Cerebellar nuclear complex (tissue), 1 donor: ENCODE data around the gene HMSD.

ENCODE experiments used
- DNase-seq, 2 experiments: peaks; one replicate each; lab custom pipeline; 2025; lab: John Stamatoyannopoulos, UW

The HMSD gene

DNA sequence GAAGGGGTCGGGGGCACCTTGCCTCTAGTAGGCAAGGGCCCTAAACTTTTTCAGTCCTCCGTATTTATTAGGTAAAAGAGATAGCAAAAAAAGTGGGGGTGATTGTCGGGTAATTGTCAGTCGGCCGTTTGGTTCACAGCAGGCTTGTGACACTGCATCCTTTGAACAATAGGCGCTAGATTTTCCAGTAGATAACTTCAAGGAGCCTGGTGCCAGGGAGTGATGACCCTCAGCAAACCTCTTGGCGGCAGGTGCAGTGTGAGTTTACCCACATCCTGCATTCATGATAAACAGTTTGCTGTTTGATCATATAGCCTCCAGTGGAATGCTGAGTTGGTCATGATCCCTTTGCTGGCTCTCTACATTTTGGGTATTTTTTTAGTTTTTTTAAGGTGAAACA lies 43.6 kb downstream of the HMSD start:
- no peak for DNase-seq

- DNase-seq: no peak
Measured at GRCh38 chr18:63994783-63995399, 45.8 kb downstream of the HMSD start.

DNA sequence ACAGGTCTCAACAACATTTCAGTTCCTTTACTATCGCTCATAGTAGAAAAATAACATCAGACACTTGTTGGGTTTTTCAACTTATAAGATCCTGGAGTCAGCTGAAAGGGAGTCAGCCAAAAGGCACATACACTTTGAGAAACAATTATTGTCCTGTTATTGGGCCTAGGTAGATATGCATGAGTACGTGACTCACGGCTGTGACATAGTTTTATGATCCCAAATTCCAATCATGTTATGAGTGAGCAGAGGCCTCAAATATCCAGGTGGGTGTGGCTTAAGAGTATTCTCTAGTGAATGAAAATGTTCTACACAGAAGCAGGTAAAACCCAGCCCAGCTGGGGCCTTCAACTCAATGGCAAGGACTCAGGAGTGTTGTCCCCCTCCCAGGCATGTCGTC lies 47.9 kb downstream of the HMSD start:
- DNase-seq: no peak

- DNase-seq: no peak
Measured at GRCh38 chr18:63997606-63998005, 48.5 kb downstream of the HMSD start.

GRCh38 chr18:63999871-64000270 lies 50.8 kb downstream of the HMSD start:
- DNase-seq: no peak

DNA sequence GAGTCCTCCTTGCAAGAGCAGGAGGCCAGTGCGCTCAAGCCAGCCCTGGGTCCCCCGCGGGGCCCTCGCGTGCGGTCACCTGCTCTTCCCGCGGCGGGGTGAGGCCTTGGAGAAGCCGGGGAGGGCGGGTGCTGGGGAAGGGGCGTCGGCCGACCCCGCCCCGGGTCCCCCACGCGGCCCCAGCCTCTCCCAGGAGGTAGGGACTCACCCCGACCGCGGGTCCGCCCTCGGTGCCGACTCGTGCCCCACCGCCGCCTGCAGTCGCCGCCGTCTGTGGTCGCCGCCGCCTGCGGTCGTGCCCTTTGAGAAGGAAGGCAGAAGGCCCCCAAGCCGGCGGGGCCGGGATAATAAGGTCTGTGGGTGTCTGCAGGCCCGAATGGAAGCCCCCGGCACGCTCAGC lies 53.5 kb downstream of the HMSD start:
- DNase-seq: no peak

- no peak for DNase-seq
Measured at GRCh38 chr18:64009305-64009704, 60.2 kb downstream of the HMSD start.
